SK-N-SH treated with all-trans-retinoic acid at 6 μM for 48 hours (cell line): Measurements from ENCODE around the gene GNB4.

Experiments used
- ATAC-seq: fragments of 200-7000 bp; cut with Tn5 transposase; 3 replicates; pipeline ENCODE4 v1.9.1; 2020; ENCODE audit warnings: mild to moderate bottlenecking, moderate library complexity
- ARNTL ChIP-seq: fragments of 450-650 bp; formaldehyde crosslinking; IDR thresholded peaks from 2 replicates; pipeline ENCODE4 v1.5.0; 2020; ENCODE audit warnings: low read depth, mild to moderate bottlenecking, moderate library complexity, borderline replicate concordance
- CREB5 ChIP-seq: fragments of 250-450 bp; sonication (Bioruptor Pico); IDR thresholded peaks from 2 replicates; pipeline ENCODE4 v1.5.1; 2020; ENCODE audit warnings: low read depth, mild to moderate bottlenecking, moderate library complexity
- CSRNP3 ChIP-seq: fragments of 250-450 bp; sonication (Bioruptor Pico); IDR thresholded peaks from 2 replicates; pipeline ENCODE4 v1.5.1; 2021; ENCODE audit warnings: mild to moderate bottlenecking, moderate library complexity
- ESRRG ChIP-seq: fragments of 250-450 bp; sonication (Bioruptor Pico); IDR thresholded peaks from 2 replicates; pipeline ENCODE4 v1.6.1; 2021; ENCODE audit warnings: mild to moderate bottlenecking
- GLIS3 ChIP-seq: fragments of 250-450 bp; sonication (Bioruptor Pico); IDR thresholded peaks from 2 replicates; pipeline ENCODE4 v1.5.0; 2020; ENCODE audit warnings: mild to moderate bottlenecking, moderate library complexity
- ISL1 ChIP-seq: fragments of 250-450 bp; sonication (Bioruptor Pico); IDR thresholded peaks from 2 replicates; pipeline ENCODE4 v2.1.2; 2022; ENCODE audit warnings: mild to moderate bottlenecking, moderate library complexity
- OSR1 ChIP-seq: fragments of 250-450 bp; sonication (Bioruptor Pico); IDR thresholded peaks from 2 replicates; pipeline ENCODE4 v1.8.0; 2022; ENCODE audit warnings: moderate library complexity, mild to moderate bottlenecking, inconsistent platforms
- PATZ1 ChIP-seq: fragments of 250-450 bp; sonication (Bioruptor Pico); IDR thresholded peaks from 2 replicates; pipeline ENCODE4 v1.8.0; 2020; ENCODE audit warnings: mild to moderate bottlenecking, moderate library complexity, borderline replicate concordance
- POU6F1 ChIP-seq: fragments of 250-450 bp; sonication (Bioruptor Pico); IDR thresholded peaks from 2 replicates; pipeline ENCODE4 v1.8.0; 2021; ENCODE audit warnings: low read depth, mild to moderate bottlenecking, moderate library complexity, borderline replicate concordance
- RARB ChIP-seq: fragments of 250-450 bp; sonication (Bioruptor Pico); IDR thresholded peaks from 2 replicates; pipeline ENCODE4 v1.8.0; 2021; ENCODE audit warnings: mild to moderate bottlenecking, moderate library complexity
- SNAI2 ChIP-seq: fragments of 250-450 bp; sonication (Bioruptor Pico); IDR thresholded peaks from 2 replicates; pipeline ENCODE4 v1.5.0; 2020; ENCODE audit warnings: mild to moderate bottlenecking, moderate library complexity
- TCF4 ChIP-seq: fragments of 250-450 bp; sonication (Bioruptor Pico); IDR thresholded peaks from 2 replicates; pipeline ENCODE4 v1.8.0; 2021; ENCODE audit warnings: mild to moderate bottlenecking, moderate library complexity, borderline replicate concordance
- TOX ChIP-seq: fragments of 250-450 bp; sonication (Bioruptor Pico); IDR thresholded peaks from 2 replicates; pipeline ENCODE4 v1.8.0; 2021; ENCODE audit warnings: mild to moderate bottlenecking, moderate library complexity, borderline replicate concordance
- TSHZ2 ChIP-seq: fragments of 250-450 bp; sonication (Bioruptor Pico); IDR thresholded peaks from 2 replicates; pipeline ENCODE4 v1.5.0; 2020; ENCODE audit warnings: mild to moderate bottlenecking, moderate library complexity
- ZC3H10 ChIP-seq: fragments of 250-450 bp; sonication (Bioruptor Pico); IDR thresholded peaks from 2 replicates; pipeline ENCODE4 v1.5.1; 2021; ENCODE audit warnings: mild to moderate bottlenecking, moderate library complexity
- ZFP3 ChIP-seq: fragments of 250-450 bp; sonication (Bioruptor Pico); IDR thresholded peaks from 2 replicates; pipeline ENCODE4 v1.5.0; 2020; ENCODE audit warnings: mild to moderate bottlenecking, moderate library complexity
- ZFP30 ChIP-seq: fragments of 450-650 bp; formaldehyde crosslinking; IDR thresholded peaks from 2 replicates; pipeline ENCODE4 v1.5.0; 2022; ENCODE audit warnings: mild to moderate bottlenecking, moderate library complexity
- ZNF565 ChIP-seq: fragments of 450-650 bp; formaldehyde crosslinking; conservative IDR thresholded peaks from 2 replicates; pipeline ENCODE4 v1.5.0; 2020; ENCODE audit warnings: low read depth, mild to moderate bottlenecking, moderate library complexity
- ZNF8 ChIP-seq: fragments of 450-650 bp; formaldehyde crosslinking; IDR thresholded peaks from 2 replicates; pipeline ENCODE4 v1.5.0; 2020; ENCODE audit warnings: mild to moderate bottlenecking, moderate library complexity

Gene GNB4

GRCh38 chr3:179428876-179429548 lies 22.3 kb downstream of the GNB4 start (continued):
- TF ChIP-seq POU6F1 (CRISPR knock-in tag), result no peak

GRCh38 chr3:179425075-179425474 lies 26.2 kb downstream of the GNB4 start:
- ATAC-seq, result no peak
- TF ChIP-seq CSRNP3 (CRISPR knock-in tag), result no peak
- no peak for TF ChIP-seq GLIS3 (CRISPR knock-in tag)
- no peak for TF ChIP-seq ZC3H10 (CRISPR knock-in tag)
- no peak for TF ChIP-seq ARNTL (CRISPR knock-in tag)
- no peak for TF ChIP-seq ZNF565
- TF ChIP-seq ZFP30 (CRISPR knock-in tag), result no peak
- no peak for TF ChIP-seq POU6F1 (CRISPR knock-in tag)
- no peak for TF ChIP-seq CREB5
- no peak for TF ChIP-seq SNAI2 (CRISPR knock-in tag)
- no peak for TF ChIP-seq RARB (CRISPR knock-in tag)
- no peak for TF ChIP-seq TOX (CRISPR knock-in tag)
- no peak for TF ChIP-seq TSHZ2 (CRISPR knock-in tag)
- no peak for TF ChIP-seq OSR1

GRCh38 chr3:179421500-179421899 lies 29.8 kb downstream of the GNB4 start:
- TF ChIP-seq ESRRG (CRISPR knock-in tag) (no peak), TOX (CRISPR knock-in tag) (no peak), RARB (CRISPR knock-in tag) (no peak)
- ATAC-seq, result peak; percentile 75

- no peak for ATAC-seq
- TF ChIP-seq TSHZ2 (CRISPR knock-in tag), result no peak
- TF ChIP-seq ZNF8 (CRISPR knock-in tag), result no peak
- TF ChIP-seq ESRRG (CRISPR knock-in tag), result no peak
- no peak for TF ChIP-seq CREB5
- no peak for TF ChIP-seq ZNF565
- TF ChIP-seq GLIS3 (CRISPR knock-in tag), result no peak
- no peak for TF ChIP-seq SNAI2 (CRISPR knock-in tag)
- no peak for TF ChIP-seq PATZ1 (CRISPR knock-in tag)
- TF ChIP-seq ZFP30 (CRISPR knock-in tag), result no peak
- no peak for TF ChIP-seq OSR1
- no peak for TF ChIP-seq RARB (CRISPR knock-in tag)
- no peak for TF ChIP-seq ZFP3 (CRISPR knock-in tag)
- TF ChIP-seq ZC3H10 (CRISPR knock-in tag), result no peak
- TF ChIP-seq ISL1 (CRISPR knock-in tag), result no peak
- no peak for TF ChIP-seq TOX (CRISPR knock-in tag)
- no peak for TF ChIP-seq TCF4
Measured at GRCh38 chr3:179418610-179419009, 32.7 kb downstream of the GNB4 start.
